H1 (cell line): ENCODE data around the gene TPPP. TPM values are rescaled to one million over a fixed set of nuclear protein-coding genes. Genes with fewer than 3 reads are reported as not detected.

ENCODE experiments used
- CHD2 ChIP-seq: IDR thresholded peaks from 2 replicates; pipeline ENCODE4 v1.6.1; 2012; ENCODE audit warnings: low read length, improper control_type of control experiment
- CREB1 ChIP-seq: IDR thresholded peaks from 2 replicates; pipeline ENCODE4 v1.6.1; 2012; ENCODE audit warnings: inconsistent platforms
- POLR2AphosphoS5 ChIP-seq: IDR thresholded peaks from 2 replicates; pipeline ENCODE4 v1.6.1; 2011; ENCODE audit warnings: low read depth, low read length
- POU5F1 ChIP-seq: IDR thresholded peaks from 2 replicates; pipeline ENCODE4 v1.6.1; 2011; ENCODE audit warnings: low read depth, mild to moderate bottlenecking, low read length, moderate library complexity
- RAD21 ChIP-seq, 2 experiments: IDR thresholded peaks in 1 of 2; conservative IDR thresholded peaks in 1 of 2; 2 replicates each; pipeline ENCODE4 v1.6.1; 2011; ENCODE audit warnings: low read depth in 2 of 2, low read length in 2 of 2, improper control_type of control experiment in 1 of 2, inconsistent platforms in 1 of 2, mild to moderate bottlenecking in 1 of 2, moderate library complexity in 1 of 2
- polyA plus RNA-seq, 7 experiments: library from polyadenylated mRNA; depleted of rRNA in 3 of 7; stranded (reverse) in 5 of 7; unstranded in 2 of 7; fragments of >200 nt in 5 of 7; fragments of 200-250 nt in 2 of 7; gene quantifications; 1 replicate in 5 of 7; 2 replicates in 1 of 7; 4 replicates in 1 of 7; pipeline versions ENCODE4 v1.2.1 to v1.2.3, GENCODE V29; 2011 to 2013; ENCODE audit warnings: missing spikeins in 2 of 7, mixed read lengths in 2 of 7
- total RNA-seq: library from RNA; stranded (reverse); fragmentation: NEBNext Ultra II Directional; extraction: Animal tissue kit (Norgen Biotek cat#: 25700); gene quantifications from 2 replicates; pipeline ENCODE4 v1.2.1, GENCODE V29; 2021

TPPP gene
- total and polyA plus RNA-seq, 2 of the 8 experiments (the other 6 are each of a cell fraction or from before 2014, with no cell fraction given) = 0.36 to 0.93 TPM

GRCh38 chr5:663436-664342 is 29.5 kb downstream of the TPPP start (continued):
- TF ChIP-seq POU5F1 (no peak), CHD2 (no peak), POLR2AphosphoS5 (no peak), RAD21 (IDR thresholded peaks at IDR 0.05 in 1 of 2, conservative IDR thresholded peaks at IDR 0.05 in 1 of 2; ENCODE audit: low read depth in 2 of 2, low read length in 2 of 2) (no peak), CREB1 (no peak)
